Activated CD4-positive, CD25-positive, alpha-beta regulatory T cell treated with anti-CD3 and anti-CD28 coated beads, Interleukin-2, amount 50 U/mL, for 24 hours (primary cell): Measurements from ENCODE around the gene CD320.
A peak's percentile ranks its signal among the peaks of the same experiment; 100 is the strongest.
"Not testable (repeated sequence)": the region's sequence is repeated elsewhere in the genome, so short reads cannot be mapped to it uniquely, and the experiment has no call there.

Experiments used
- ATAC-seq, 2 donors: fragments of 150-1000 bp; cut with Tn5 transposase; one replicate each; pipeline ENCODE4 v1.10.0; 2021; ENCODE audit warnings: mild to moderate bottlenecking in 1 of 2, moderate library complexity in 1 of 2

CD320 gene

GRCh38 chr19:8332976-8333766, 25.0 kb upstream of the CD320 start:
- ATAC-seq: no peak

- no peak for ATAC-seq
Observed at GRCh38 chr19:8331263-8331845, 23.2 kb upstream of the CD320 start.

GRCh38 chr19:8329996-8330395, 21.8 kb upstream of the CD320 start:
- ATAC-seq: no peak

- no peak for ATAC-seq
Observed at GRCh38 chr19:8325454-8325853, 17.3 kb upstream of the CD320 start.

- no peak for ATAC-seq
Observed at GRCh38 chr19:8324186-8325050, 16.3 kb upstream of the CD320 start.

- ATAC-seq: no peak
Observed at GRCh38 chr19:8323781-8324185, 15.6 kb upstream of the CD320 start.

- no peak for ATAC-seq
Observed at GRCh38 chr19:8322638-8322997, 14.5 kb upstream of the CD320 start.

- ATAC-seq: no peak
Observed at GRCh38 chr19:8321986-8322637, 14.0 kb upstream of the CD320 start.

GRCh38 chr19:8321067-8321985, 13.2 kb upstream of the CD320 start, which contains the start of the genes NDUFA7 and RPS28:
TSS of gene NDUFA7 (minus strand) at chr19:8321375. CDS start at chr19:8321358, 17 bp downstream.
TSS of gene RPS28 (plus strand) at chr19:8321496. CDS start at chr19:8321531, 35 bp downstream.
- peak; percentile 88 to 90 for ATAC-seq

GRCh38 chr19:8320564-8321066, 12.5 kb upstream of the CD320 start:
- ATAC-seq: peak; percentile 4 to 6

GRCh38 chr19:8319807-8320520, 11.8 kb upstream of the CD320 start:
- ATAC-seq: no peak

GRCh38 chr19:8318835-8319234, 10.7 kb upstream of the CD320 start:
- not testable (repeated sequence) for ATAC-seq

GRCh38 chr19:8316351-8317125, 8.4 kb upstream of the CD320 start:
- ATAC-seq: no peak

GRCh38 chr19:8314981-8315640, 7.0 kb upstream of the CD320 start:
- ATAC-seq: not testable (repeated sequence)

- ATAC-seq: no peak
Observed at GRCh38 chr19:8311461-8312260, 3.5 kb upstream of the CD320 start.

- ATAC-seq: no peak
Observed at GRCh38 chr19:8310342-8311055, 2.3 kb upstream of the CD320 start.

- ATAC-seq: no peak
Observed at GRCh38 chr19:8308891-8309291, 733 bp upstream of the CD320 start.
